NCI-H2029 (cell line): ENCODE data around the gene IL4I1.

ENCODE experiments used
- DNase-seq: peaks from one replicate; lab custom pipeline; 2025; lab: John Stamatoyannopoulos, UW

Gene IL4I1

DNA sequence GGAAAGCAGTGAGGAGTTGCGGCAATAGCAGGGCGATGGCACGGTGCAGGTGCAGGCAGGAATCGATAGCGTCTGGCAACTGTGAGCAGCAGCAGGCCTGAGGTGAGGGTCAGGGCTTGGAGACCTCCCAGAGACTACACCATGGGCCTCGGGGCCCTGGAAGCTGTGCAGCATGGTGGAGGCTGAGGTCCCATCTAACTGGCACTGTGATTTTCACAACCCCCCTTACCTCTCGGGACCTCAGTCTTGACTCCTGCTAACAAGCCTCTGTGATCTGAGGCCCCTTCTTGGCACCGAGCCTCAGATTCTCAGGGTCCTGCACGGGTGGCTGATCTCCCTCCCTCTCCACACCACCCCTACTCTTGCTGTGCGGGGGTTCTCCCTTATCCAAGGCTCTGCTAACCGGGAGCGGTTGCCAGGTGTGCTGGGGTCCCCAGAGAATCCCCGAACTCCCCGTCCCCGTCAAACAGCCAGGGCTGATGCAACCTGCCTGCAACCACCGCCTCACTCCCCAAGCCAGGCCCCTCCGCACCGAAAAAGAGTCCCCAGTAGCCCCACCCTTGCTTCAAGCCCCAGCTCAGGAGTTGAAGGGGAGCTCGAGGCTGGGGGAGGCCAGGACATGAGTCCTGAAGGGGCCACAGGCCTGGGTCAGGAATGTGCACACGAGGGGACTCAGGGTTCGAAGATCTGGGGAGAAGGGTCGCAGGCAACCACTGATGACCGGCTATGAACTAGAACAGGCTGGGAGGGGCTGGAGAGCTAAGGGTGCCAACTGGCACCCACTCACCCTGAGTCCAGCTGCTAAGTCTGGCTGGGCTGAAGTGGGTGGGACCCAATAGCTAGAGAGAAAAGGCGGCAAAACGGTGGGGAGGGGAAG is 27.6 kb upstream of the IL4I1 start:
- no peak for DNase-seq

DNA sequence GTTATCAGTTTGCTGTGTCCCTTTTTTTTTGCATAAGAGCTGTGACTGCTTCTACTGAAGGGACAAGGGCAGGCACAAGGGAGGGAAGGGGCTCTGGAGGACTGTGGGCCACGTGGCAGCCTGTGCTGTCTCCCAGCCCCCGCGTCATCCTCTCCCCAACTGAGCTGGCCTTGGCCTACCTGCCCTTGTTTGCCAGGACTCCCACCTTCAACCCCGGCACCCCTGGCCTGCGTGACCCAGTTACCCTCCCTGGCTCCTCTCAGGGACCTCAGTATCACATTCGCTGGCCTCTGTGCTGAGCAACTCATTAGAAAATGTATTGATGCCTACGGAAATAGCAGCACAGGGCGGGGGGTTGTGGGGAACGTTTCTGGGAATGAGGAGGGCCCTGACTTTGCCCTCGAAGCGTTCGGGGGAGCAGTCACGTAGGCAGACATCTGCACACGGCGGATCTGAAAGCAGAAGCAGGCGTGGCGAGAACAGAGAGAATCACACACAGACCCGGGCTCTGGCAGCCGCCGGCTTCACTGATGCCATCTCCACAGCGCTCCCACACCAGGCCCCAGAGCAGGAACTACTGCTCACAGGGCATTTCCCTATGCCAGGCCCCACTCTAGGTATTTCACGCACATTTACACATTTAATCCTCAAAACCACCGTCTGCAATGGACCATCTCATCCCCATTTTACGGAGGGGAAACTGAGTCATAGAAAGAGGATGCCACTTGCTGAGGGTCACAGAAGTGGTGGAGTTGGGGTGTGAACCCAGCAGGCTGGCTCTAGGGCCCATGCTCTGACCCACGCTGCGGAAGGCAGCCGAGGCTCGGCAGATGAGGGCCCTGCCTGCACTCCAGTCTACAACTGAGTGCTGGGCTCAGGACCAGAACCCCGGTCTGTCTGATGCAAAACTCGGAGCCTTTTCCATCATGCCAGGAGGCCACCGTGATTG is 26.6 kb upstream of the IL4I1 start:
- no peak for DNase-seq

DNA sequence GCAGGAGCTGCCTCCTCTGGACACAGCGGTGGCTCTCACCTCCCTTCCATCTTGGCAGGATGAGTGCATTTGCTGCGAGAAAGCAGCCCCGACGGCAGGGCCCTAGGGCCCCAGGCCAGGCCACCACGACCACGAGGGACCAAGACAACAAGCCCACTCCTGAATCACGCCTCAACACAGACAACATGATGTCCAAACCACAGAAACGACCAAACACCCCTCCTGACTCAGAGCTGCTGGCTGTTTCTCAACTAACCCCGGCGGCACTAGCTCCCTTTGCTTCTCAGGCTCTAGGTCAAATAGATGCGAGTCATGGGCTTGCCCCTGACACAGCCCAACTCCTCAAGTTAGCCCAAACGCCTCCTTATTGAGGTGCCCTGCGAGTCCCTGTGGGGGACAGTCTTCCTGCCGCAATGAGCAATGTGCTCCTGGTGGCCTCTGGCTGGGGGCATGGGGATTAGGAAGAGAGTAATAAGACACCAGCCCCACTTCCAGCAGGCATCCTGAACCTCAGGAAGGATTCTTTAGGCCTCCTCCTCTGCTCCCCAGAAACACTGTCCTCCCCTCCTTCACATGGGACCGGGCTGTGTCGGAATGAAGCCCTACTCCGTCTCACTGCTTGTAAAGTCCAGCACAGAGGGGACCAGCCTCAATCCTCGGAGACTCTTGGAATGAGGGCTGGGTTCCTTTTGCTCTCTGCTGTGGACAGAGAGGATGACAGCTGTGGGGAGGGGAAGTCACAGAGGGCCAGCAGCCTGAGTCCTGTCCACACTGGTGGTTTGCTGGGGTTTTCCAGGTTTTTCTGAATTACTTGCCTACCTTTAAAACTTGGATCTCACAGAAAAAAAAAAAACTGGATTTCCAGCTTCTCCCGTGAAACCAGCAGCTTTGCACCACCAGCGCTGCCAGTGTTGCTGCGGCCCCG is 25.4 kb upstream of the IL4I1 start:
- no peak for DNase-seq

DNA sequence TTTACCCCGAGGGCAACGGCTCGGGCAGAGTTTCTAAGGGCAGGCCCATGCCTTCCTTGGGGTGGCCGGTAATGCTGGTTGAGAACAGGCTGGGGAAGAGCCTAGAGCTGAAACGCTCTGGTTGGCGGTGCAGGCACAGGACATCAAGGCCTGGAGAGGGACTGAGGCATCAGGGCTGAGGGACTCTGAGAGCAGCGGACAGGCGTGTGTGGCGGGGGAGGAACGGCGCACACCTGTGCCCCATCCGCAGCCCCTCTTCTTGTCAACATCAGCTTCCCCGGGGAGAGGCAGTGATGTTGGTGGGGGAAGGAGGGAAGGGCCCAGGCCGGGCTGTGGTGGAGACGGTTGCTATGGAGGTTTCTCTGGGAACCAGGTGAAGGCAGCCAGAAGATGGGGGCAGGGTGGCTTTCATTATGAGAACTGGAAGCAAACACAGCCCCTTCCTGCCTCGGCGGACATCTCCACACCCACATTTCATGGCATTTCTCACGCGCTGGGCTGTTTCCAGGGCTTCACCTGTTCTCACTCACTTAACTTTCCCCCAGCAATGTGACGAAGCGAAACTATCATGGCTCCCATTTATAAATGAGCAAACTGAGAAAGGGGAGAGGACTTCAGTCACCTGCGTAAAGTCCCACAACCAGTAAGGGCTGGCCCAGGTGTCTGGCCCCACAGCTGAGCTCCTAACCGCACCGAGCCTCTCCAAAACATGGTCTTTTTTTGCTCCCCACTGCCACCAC is 24.1 kb upstream of the IL4I1 start:
- DNase-seq = no peak

DNA sequence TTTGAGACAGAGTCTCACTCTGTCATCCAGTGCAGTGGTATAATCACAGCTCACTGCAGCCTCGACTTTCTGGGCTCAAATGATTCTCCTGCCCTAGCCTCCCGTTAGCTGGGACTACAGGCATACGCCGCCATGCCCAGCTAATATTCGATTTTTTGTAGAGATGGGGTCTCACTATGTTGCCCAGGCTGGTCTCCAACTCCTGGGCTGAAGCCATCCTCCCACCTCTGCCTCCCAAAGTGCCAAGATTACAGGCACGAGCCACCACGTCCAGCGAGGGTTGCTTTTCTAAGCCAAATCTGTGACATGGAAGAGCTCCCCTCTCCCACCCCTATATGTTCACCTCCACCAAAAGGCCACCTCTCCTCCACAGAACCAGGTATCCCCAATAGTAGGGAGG is 21.4 kb upstream of the IL4I1 start:
- no peak for DNase-seq

DNA sequence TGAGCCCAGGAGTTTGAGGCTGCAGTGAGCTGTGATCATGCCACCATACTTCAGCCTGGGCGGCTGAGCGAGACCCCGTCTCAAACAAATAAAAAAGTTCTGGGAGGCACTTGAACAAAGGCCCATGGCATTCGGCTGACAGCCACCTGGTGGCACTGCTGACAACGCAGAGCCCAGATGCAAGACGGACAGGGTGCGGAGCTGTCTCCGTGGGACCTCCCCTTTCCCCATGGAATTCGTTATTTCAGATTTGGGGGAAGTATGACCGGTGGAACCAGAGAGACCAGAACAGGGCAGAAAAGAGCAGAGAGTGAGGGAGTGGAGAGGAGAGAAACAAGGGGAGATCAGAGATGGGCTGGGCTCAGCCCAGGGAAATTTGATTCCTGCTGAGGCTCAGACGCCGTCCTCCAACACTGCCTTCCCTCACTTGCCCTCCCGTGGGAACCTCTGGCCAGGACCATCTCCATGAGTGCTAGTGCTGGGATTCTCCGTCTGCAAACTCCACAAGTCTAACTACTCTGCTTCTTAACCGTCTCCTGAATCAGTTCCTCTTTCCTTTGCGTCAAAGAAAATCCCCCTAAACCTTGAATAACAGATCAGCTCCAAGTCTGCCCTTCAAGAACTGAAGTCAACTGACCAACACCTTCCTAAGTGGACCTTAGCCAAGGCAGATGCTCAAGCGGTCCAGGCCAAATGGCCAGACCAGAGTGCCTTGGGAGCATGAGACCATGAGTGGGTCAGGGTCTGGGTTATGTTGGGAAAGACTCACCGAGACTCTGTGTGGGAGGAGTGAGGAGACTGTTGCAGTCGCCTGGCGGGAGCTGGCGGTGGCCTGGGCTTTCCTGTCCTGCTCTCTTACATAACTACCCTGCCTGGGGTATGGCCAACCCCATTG is 20.4 kb upstream of the IL4I1 start:
- DNase-seq = no peak

DNA sequence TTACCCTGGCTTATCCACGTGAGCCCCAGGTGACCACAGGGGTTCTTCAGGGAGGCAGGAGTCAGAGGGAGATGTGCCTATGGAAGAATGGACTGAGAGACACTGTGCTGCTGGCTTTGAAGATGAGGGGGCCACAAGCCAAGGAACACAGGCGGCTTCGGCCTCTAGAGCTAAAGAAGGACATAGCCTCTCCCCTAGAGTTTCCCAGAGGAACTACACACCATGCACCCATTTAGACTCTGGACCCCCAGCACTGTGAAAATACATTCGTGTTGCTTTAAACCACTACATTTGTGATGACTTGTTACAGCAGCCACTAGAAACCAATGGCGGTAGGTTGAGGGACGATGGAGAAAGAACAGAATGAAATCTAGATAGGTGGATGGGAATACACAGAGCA is 18.6 kb upstream of the IL4I1 start:
- DNase-seq = no peak

DNA sequence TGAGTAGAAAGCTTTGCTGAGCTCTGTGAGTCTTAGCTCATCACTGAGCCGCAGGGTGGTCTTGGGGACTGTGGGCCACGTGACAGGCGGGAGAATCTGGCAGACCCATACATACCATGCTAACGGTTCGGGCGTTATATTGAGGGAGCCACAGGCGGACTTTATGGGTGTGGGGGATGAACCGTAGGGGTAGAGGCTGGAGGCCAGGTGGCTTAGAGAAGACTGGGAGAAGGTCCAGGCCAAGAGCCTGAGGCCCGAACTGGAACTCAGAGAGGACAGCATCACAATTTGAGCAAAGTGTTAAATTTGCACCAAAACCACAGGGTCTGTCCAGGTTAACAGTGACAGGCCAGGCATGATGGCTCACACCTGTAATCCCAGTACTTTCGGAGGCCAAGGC is 17.0 kb upstream of the IL4I1 start:
- no peak for DNase-seq

DNA sequence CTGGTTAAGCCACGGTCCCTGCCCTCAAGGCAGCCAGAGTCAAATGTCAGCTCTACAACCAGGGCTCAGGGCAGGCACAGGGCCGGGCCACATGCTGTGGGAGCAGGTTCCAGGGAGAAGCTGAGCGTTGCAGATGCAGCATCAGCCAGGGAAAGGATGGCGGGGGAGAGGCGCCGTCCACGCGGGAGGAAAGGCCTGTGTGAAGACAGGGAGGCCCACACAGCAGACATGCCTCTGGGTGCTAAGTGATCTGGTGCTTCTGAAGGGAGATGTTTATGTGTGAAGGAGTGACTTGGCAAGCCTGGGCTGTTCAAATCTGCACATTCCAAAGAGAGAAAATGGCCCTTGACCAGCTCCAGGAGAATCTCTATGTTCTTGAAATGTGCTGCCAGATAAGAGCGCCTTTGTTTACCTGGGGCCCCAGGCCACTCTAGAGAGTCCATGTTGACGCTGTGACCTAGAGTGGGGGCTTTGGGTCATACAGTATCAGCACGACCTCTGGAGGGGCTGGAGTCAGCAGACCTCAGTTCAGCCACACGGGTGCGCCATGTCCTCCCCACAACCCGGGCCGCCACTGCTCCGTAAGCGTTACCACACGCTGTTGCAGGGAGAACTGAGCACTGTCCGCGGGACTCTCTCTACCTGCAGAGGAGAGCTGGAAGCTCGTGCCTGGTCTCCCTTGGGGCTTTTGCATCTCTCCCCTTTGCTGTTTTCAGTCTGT is 16.4 kb upstream of the IL4I1 start:
- no peak for DNase-seq

DNA sequence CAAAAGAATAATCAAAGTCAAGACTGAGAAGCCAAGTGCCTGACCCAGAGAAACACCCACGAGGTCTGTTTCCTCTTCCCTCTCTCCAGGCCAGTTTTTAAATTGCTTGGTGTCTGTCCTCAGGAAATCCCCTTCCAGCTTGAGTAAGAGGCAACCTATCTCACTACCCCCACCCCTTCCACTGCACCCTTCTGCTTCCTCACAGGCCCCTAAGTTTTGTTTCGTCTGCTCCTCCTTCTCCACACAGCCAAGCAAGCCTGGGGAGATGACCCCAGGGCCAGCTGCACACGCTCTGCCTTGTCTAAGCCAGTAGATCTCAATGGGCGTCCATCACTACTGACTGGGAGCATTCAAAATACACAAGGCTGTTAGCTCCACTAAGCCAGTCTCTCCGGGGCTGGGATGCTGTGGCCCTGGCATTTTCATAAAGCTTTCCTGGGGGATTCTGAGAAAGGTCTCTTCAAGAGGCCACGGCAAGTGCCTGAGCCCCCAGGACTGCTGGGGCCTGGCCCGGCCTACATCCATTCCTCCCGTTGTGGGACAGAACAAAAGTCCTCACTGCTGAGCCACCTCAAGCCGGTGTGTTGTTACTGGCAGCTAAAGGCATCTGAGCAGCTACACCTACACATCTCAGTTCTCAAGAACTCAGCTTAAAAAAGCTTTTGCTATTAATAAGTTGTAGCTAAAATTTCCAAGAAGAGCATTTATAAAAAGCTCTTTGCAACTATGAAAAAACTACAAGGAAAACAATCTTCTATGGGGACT is 14.9 kb upstream of the IL4I1 start:
- no peak for DNase-seq

DNA sequence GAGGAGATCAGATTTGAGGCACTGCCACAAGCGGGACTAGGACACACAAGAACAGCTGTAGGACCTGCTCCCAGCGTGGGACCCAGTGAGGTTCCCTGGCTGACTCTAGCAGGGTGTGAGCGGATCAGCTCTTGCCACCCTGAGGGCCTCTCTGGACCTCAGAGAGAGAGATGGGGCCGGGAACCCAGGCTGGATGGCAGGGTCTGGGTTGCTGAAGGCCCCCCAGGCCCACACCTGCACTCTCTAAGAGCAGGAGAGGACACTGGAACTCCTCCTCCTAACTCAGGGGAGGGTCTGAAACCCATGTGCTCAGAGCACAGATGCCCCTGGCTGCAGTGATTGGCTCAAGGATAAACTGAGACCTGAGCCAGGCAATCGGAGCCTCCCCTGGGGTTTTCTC is 13.5 kb upstream of the IL4I1 start:
- DNase-seq = no peak

DNA sequence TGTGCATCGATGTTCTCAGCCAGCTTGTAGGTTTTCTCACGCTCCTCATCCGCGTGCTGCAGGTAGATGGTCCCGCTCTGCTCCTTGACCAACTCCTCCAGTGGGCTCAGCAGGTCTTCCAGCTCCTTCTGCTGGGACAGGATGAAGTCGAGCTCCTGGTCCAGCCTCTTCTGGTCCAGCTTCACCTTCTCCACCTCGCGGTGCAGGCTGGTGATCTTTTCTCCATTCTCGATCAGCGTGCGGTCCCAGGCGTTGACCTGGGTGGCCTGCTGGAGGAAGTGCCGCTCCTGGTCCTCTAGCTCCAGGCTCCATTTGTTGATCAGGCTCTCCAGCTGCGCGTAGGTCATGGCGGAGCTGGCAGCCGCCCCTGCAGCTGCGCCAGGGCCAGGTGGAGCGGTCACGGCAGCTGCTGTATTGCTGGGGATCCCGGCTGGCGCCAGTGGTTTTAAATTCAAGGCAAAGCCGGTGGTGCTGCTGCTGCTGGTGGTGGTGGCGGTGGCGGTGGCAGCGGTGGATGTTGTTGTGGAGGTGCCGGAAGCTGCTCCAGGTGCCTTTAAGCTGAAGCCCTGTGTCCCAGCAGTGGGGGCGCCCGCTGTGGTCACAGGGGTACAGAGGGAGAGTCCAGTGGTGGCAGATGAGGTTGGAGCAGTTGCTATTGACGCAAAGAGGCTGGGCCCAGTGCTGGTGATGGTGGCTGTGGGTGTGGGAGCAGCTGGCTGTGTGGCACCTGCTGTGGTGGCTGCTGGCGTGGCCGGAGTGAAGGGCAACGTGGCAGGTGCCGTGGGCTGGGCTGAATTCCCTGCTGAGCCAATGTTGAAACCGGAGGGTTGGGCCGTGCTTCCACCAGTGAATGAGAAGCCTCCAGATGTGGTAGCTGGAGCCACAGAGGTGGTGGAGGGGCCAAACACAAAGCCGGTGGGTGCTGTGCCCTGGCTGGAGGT is 12.1 kb upstream of the IL4I1 start:
- DNase-seq = no peak

DNA sequence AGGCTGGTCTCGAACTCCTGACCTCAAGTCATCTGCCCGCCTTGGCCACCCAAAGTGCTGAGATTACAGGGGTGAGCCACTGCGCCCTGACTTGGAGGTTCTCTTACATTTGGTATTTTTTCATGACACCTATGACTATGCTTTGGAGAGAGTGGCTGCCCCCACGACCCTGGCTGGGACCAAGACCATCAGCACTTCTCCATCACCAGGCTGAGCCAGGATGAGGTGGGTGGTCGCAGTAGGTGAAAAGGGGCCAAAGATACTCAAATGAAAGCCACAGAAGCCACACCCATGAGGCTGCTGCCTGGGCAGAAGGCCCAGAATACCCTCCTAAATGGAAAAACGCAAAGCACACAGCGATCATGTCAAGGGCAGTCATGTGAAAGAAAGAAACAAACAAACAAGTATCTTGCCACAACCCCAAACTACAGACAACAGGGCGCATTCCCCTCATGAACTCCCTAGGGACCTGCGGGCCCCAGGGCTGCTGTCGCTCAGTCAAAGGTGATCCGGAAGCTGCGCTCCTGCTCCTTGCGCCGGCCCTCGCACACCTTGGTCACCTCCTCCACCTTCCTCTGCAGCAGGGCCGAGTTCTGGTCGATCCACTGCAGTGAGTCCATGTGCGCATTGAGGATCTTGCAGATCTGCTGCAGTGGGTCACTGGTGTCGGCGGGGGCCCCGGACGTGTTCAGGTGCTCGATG is 11.2 kb upstream of the IL4I1 start:
- no peak for DNase-seq

DNA sequence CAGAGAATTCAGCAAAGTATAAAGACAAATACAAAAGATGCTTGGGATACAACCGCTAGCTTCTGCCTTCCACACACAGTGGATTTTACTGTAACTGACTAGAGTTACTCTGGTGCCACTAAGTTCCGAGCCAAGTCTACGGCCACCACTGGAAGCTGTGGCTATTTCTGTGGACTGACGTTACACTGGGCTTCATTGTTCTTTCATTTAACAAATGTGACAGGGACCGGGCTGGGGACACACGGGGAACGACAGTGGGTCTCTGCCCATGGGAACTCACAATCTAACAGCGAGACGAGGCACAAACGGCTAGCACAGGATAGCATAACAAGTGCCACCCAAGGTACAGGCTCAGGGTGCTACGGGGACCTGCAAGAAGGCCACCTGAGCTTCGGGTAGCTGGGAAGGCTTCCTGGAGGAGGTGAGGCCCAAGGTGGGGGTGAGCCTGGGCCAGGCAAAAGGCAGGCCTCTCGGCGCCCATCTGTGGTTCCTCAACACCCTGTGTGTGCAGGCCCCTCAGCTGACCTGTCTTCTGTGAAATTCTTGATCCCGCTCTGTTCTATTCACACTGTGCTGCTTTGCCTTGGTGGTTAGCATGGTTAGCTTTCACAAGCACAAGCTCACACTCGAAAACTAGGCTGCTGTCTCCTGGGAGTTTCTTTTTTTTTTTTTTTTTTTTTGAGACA is 10.3 kb upstream of the IL4I1 start:
- no peak for DNase-seq

DNA sequence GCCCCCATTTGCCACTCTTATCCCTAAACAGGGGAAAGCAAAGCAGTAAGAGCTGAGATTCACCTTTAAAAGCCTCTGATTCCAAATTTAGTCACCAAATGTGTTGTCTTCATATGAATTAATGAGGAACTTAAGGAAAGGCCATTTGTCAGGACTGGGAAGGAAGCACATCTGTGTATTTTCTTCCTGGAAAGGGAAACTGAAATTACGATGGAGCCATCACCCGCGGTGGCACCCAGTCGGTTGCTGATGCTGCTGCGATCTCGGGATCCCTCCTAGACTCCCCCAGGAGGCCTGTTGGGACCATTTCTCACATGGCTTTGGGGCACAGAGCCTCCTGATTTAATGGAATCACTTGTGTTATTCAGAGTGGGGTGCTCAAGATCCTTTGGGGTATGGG is 7.4 kb upstream of the IL4I1 start:
- no peak for DNase-seq

DNA sequence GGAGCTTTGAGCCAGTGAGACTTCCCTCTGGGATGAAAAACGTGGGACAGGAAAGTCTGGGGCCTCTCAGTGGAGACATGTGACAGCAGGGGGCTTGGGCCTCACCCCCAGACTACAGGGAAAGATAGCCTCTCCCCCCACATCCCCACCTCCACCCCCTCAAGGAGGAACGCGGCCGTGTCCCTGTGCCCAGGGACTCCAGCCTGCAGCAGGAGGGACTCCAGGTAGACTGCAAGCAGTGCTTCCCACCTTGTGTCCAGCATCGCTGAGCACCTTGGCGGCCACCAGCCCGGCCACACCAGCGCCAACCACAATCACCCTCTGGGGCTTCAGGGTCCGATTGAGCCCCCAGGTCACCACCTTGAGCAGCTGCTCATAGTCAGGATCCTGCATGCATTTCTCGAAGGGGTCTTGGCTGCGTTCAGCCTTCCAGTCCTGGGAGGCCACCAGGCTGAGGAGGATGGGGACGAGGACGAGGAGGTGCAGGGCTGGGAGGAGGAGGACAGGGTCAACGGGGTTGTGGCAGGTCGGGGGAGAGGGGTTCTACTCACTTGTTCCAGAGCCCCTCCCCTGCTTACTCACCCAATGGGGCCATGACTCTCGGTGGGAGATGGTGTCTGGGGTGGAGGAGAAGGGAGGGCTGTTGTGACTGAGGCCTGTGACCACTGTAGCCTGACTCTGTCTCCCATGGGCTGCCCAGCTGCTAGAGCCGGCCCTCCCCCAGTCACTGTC is 955 bp downstream of the IL4I1 start:
- no peak for DNase-seq
